HepG2 (cell line): ENCODE data around the gene TVP23A. TPM values are rescaled to one million over a fixed set of nuclear protein-coding genes. Genes with fewer than 3 reads are reported as not detected.

Experiments
- ATAC-seq: fragments of 200-7000 bp; cut with Tn5 transposase; 3 replicates; pipeline ENCODE4 v1.9.1; 2020; ENCODE audit warnings: mild to moderate bottlenecking, moderate library complexity
- BruUV-seq: library from RNA; stranded (reverse); fragments of 400-500 nt; replicated peaks from 2 replicates; lab custom pipeline; 2021; lab: Mats Ljungman, UMichigan
- CTCF ChIA-PET: fragments of 300-600 bp; formaldehyde crosslinking; extraction: SDS; loops from one replicate; lab custom pipeline; 2021; ENCODE audit warnings: low total read pairs, inconsistent platforms, low intra/inter-chr PET ratio; lab: Yijun Ruan, JAX
- POLR2A ChIA-PET: fragments of 350-600 bp; sonication (Branson Sonifier 250); formaldehyde crosslinking; loops from one replicate; lab custom pipeline; 2020; ENCODE audit warnings: antibody characterized with exemption, inconsistent platforms; lab: Yijun Ruan, JAX
- DNase-seq: peaks from one replicate; pipeline ENCODE4 v3.0.0-alpha.2; 2015; ENCODE audit warnings: low spot score
- FAIRE-seq: peaks from 3 replicates; lab custom pipeline; 2011; peaks lifted over from hg19 to GRCh38; lab: Jason Lieb, UNC
- H2AFZ ChIP-seq: one replicate; pipeline ENCODE4 v1.6.1; 2011; ENCODE audit warnings: low read length, inconsistent platforms
- H3K27ac ChIP-seq: fragments of 300-600 bp; 3 replicates; pipeline ENCODE4 v1.8.0; 2011; ENCODE audit warnings: mixed run types, mild to moderate bottlenecking, mixed read lengths, low read length, inconsistent platforms; ENCODE audit not compliant: insufficient read depth; ENCODE audit errors: extremely low read length
- H3K27me3 ChIP-seq, 2 experiments: fragments of 200-600 bp in 1 of 2; 2 replicates in 1 of 2; 3 replicates in 1 of 2; pipeline versions ENCODE4 v1.6.0 to v1.8.0; 2011; ENCODE audit warnings: low read length in 2 of 2, mild to moderate bottlenecking in 2 of 2, moderate library complexity in 2 of 2, inconsistent platforms in 1 of 2; ENCODE audit not compliant: insufficient read depth in 2 of 2, control insufficient read depth in 1 of 2
- H3K36me3 ChIP-seq, 2 experiments: fragments of 200-600 bp in 1 of 2; replicated peaks in 1 of 2; 2 replicates in 1 of 2; 3 replicates in 1 of 2; pipeline versions ENCODE4 v1.5.1 to v1.8.0; 2011; ENCODE audit warnings: low read length in 2 of 2, inconsistent platforms in 1 of 2; ENCODE audit not compliant: insufficient read depth in 2 of 2, control insufficient read depth in 1 of 2
- H3K4me1 ChIP-seq: 2 replicates; pipeline ENCODE4 v1.5.1; 2012; ENCODE audit warnings: low read length, inconsistent platforms; ENCODE audit not compliant: insufficient read depth
- H3K4me2 ChIP-seq: 2 replicates; pipeline ENCODE4 v1.6.0; 2011; ENCODE audit warnings: low read depth, low read length, inconsistent platforms
- H3K4me3 ChIP-seq, 3 experiments: fragments of 200-600 bp in 1 of 3; sonication (generic), shearing (Covaris generic) in 1 of 3; replicated peaks in 1 of 3; 2 replicates each; pipeline ENCODE4 v1.5.1; 2011 to 2016; ENCODE audit warnings: low read length in 3 of 3, inconsistent platforms in 2 of 3, low read depth in 2 of 3, mild to moderate bottlenecking in 2 of 3, control low read depth in 1 of 3, mixed read lengths in 1 of 3; ENCODE audit not compliant: insufficient read depth in 1 of 3
- H3K79me2 ChIP-seq: one replicate; pipeline ENCODE4 v1.6.1; 2011; ENCODE audit warnings: low read length, inconsistent platforms; ENCODE audit not compliant: insufficient read depth
- H3K9ac ChIP-seq: 2 replicates; pipeline ENCODE4 v1.6.0; 2011; ENCODE audit warnings: mild to moderate bottlenecking, low read depth, low read length, inconsistent platforms; ENCODE audit not compliant: insufficient read depth
- H3K9me3 ChIP-seq: 2 replicates; pipeline ENCODE4 v1.5.1; 2012; ENCODE audit warnings: mild to moderate bottlenecking, low read length
- H4K20me1 ChIP-seq: 2 replicates; pipeline ENCODE4 v1.6.0; 2011; ENCODE audit warnings: inconsistent platforms, mild to moderate bottlenecking, low read length, moderate library complexity; ENCODE audit not compliant: insufficient read depth
- NFE2 ChIP-seq: sonication (generic); formaldehyde crosslinking; IDR thresholded peaks from 2 replicates; pipeline ENCODE4 v1.4.0; 2020; ENCODE audit warnings: missing genetic modification reagents
- NR2C2 ChIP-seq: sonication (generic); formaldehyde crosslinking; IDR thresholded peaks from 2 replicates; pipeline ENCODE4 v1.4.0; 2020; ENCODE audit warnings: missing genetic modification reagents, mild to moderate bottlenecking, moderate library complexity, borderline replicate concordance
- NR3C1 ChIP-seq: sonication (generic); formaldehyde crosslinking; IDR thresholded peaks from 2 replicates; pipeline ENCODE4 v1.4.0; 2020; ENCODE audit warnings: missing genetic modification reagents
- RFXAP ChIP-seq: sonication (generic); formaldehyde crosslinking; IDR thresholded peaks from 2 replicates; pipeline ENCODE4 v1.4.0; 2020; ENCODE audit warnings: missing genetic modification reagents, borderline replicate concordance
- SCMH1 ChIP-seq: sonication (generic); formaldehyde crosslinking; IDR thresholded peaks from 2 replicates; pipeline ENCODE4 v1.9.0; 2021; ENCODE audit warnings: missing genetic modification reagents, mild to moderate bottlenecking, borderline replicate concordance
- SOX6 ChIP-seq, 2 experiments: fragments of 450-650 bp in 1 of 2; sonication (generic) in 1 of 2; formaldehyde crosslinking in 1 of 2; IDR thresholded peaks; 2 replicates each; pipeline versions ENCODE4 v1.4.0 to v1.6.1; 2017 to 2020; ENCODE audit warnings: antibody characterized with exemption in 1 of 2, mild to moderate bottlenecking in 1 of 2, missing genetic modification reagents in 1 of 2
- TCF7L2 ChIP-seq: IDR thresholded peaks from 2 replicates; pipeline ENCODE4 v1.6.1; 2011; ENCODE audit warnings: mild to moderate bottlenecking, low read depth, low read length, moderate library complexity
- UBTF ChIP-seq: sonication (generic); formaldehyde crosslinking; IDR thresholded peaks from 2 replicates; pipeline ENCODE4 v1.4.0; 2020; ENCODE audit warnings: mild to moderate bottlenecking, missing genetic modification reagents
- ZNF276 ChIP-seq: sonication (generic); formaldehyde crosslinking; IDR thresholded peaks from 2 replicates; pipeline ENCODE4 v1.4.0; 2020; ENCODE audit warnings: mild to moderate bottlenecking, low read depth, missing genetic modification reagents
- ZNF766 ChIP-seq: sonication (generic); formaldehyde crosslinking; IDR thresholded peaks from 2 replicates; pipeline ENCODE4 v1.5.0; 2020; ENCODE audit warnings: missing genetic modification reagents, borderline replicate concordance
- ZNF850 ChIP-seq: sonication (generic); formaldehyde crosslinking; conservative IDR thresholded peaks from 2 replicates; pipeline ENCODE4 v1.9.0; 2021; ENCODE audit warnings: mild to moderate bottlenecking, missing genetic modification reagents
- WGBS: methylation state at CpG from one replicate; pipeline ENCODE4 v1.1.6; 2017; ENCODE audit warnings: low lambda C conversion rate; 5-methylcytosine and 5-hydroxymethylcytosine counted together
- in situ Hi-C: cut with HindIII; loops from 2 replicates; pipeline ENCODE4 v1.10.0; 2017; ENCODE audit warnings: low pct_unique_long_range_greater_than_20kb; ENCODE audit not compliant: extremely low pct_ligation_motif_present
- intact Hi-C: fragments of 100-400 bp; cut with micrococcal nuclease; formaldehyde crosslinking; loops from one replicate; pipeline ENCODE4 v1.10.0; 2022; ENCODE audit not compliant: unreplicated experiment
- polyA plus RNA-seq, 8 experiments: library from polyadenylated mRNA; depleted of rRNA in 3 of 8; stranded (reverse) in 7 of 8; unstranded in 1 of 8; fragments of >200 nt; fragmentation: Illumina TruSeq in 4 of 8; extraction: Trizol in 4 of 8; gene quantifications; 2 replicates each; pipeline versions ENCODE4 v1.2.1 to v1.2.3, GENCODE V29; 2011 to 2016; ENCODE audit warnings: low read depth in 4 of 8, missing spikeins in 1 of 8, mixed read lengths in 1 of 8; ENCODE audit not compliant: insufficient read depth in 1 of 8
- total RNA-seq, 5 experiments: library from RNA; depleted of rRNA; stranded (reverse); fragments of >200 nt; fragmentation: Illumina TruSeq; extraction: Trizol; gene quantifications; 2 replicates each; pipeline ENCODE4 v1.2.3, GENCODE V29; 2016; ENCODE audit warnings: low read depth in 1 of 5
- TF ChIP-seq, protein P1 (sequence below): sonication (generic); formaldehyde crosslinking; IDR thresholded peaks from 2 replicates; pipeline ENCODE4 v1.4.0; 2020; ENCODE audit warnings: missing genetic modification reagents
- TF ChIP-seq, protein P2 (sequence below): sonication (generic); formaldehyde crosslinking; IDR thresholded peaks from 2 replicates; pipeline ENCODE4 v1.4.0; 2020; ENCODE audit warnings: missing genetic modification reagents

The TVP23A gene
- total and polyA plus RNA-seq, 2 of the 13 experiments (the other 11 are each of a cell fraction or from before 2014, with no cell fraction given) = not detected

GRCh38 chr16:10753670-10754069, 64.9 kb downstream of the TVP23A start (continued):
- TF ChIP-seq SOX6 (IDR thresholded peaks at IDR 0.05) (no peak), SOX6 (CRISPR knock-in tag; IDR thresholded peaks at IDR 0.05) (no peak), ZNF276 (no peak), NR3C1 (no peak), TCF7L2 (no peak), ZNF850 (no peak)
- TF ChIP-seq, protein P1, sequence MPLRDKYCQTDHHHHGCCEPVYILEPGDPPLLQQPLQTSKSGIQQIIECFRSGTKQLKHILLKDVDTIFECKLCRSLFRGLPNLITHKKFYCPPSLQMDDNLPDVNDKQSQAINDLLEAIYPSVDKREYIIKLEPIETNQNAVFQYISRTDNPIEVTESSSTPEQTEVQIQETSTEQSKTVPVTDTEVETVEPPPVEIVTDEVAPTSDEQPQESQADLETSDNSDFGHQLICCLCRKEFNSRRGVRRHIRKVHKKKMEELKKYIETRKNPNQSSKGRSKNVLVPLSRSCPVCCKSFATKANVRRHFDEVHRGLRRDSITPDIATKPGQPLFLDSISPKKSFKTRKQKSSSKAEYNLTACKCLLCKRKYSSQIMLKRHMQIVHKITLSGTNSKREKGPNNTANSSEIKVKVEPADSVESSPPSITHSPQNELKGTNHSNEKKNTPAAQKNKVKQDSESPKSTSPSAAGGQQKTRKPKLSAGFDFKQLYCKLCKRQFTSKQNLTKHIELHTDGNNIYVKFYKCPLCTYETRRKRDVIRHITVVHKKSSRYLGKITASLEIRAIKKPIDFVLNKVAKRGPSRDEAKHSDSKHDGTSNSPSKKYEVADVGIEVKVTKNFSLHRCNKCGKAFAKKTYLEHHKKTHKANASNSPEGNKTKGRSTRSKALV = no peak

GRCh38 chr16:10752843-10753523, 65.6 kb downstream of the TVP23A start:
- POLR2A ChIA-PET = interaction anchor here (2.3 to 3.9 kb wide), 2 partner anchors 9 to 171 kb away, joined by 5 to 31 read pairs; partner anchors contain the start of gene NUBP1
- no peak for FAIRE-seq
- in situ Hi-C loops = no loop called here
- no peak for TF ChIP-seq ZNF766 (CRISPR knock-in tag)
- TF ChIP-seq SCMH1 (CRISPR knock-in tag) = no peak
- TF ChIP-seq NR2C2 (CRISPR knock-in tag) = no peak
- TF ChIP-seq UBTF (CRISPR knock-in tag) = no peak
- TF ChIP-seq NFE2 = no peak
- TF ChIP-seq, protein P2, sequence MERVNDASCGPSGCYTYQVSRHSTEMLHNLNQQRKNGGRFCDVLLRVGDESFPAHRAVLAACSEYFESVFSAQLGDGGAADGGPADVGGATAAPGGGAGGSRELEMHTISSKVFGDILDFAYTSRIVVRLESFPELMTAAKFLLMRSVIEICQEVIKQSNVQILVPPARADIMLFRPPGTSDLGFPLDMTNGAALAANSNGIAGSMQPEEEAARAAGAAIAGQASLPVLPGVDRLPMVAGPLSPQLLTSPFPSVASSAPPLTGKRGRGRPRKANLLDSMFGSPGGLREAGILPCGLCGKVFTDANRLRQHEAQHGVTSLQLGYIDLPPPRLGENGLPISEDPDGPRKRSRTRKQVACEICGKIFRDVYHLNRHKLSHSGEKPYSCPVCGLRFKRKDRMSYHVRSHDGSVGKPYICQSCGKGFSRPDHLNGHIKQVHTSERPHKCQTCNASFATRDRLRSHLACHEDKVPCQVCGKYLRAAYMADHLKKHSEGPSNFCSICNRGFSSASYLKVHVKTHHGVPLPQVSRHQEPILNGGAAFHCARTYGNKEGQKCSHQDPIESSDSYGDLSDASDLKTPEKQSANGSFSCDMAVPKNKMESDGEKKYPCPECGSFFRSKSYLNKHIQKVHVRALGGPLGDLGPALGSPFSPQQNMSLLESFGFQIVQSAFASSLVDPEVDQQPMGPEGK = no peak
- no peak for TF ChIP-seq RFXAP

More at GRCh38 chr16:10752843-10753523, 65.6 kb downstream of the TVP23A start:
- Histone ChIP-seq H3K9me3 (no peaks in the 10 kb centered on the region), H3K79me2 (no peaks in the 10 kb centered on the region), H2AFZ (no peak overlapping the region), H3K4me2 (no peak overlapping the region), H3K9ac (no peak overlapping the region), H4K20me1 (no peaks in the 10 kb centered on the region), H3K36me3 (peaks cover 33 to 58% of the 10 kb centered on the region in 2 experiments), H3K27ac (no peak overlapping the region), H3K4me1 (no peaks in the 10 kb centered on the region), H3K27me3 (no peaks in the 10 kb centered on the region), H3K4me3 (no peak overlapping the region)
- CTCF ChIA-PET = no interaction called here
- DNase-seq (no peak), ATAC-seq (no peak)
- no TSS peak for BruUV-seq
- intact Hi-C loops = no loop called here
- WGBS = 95% methylated on average over 10 of the region's 10 CpGs
